ENCODE measurements around the gene GRK5.
A peak's percentile ranks its signal among the peaks of the same experiment; 100 is the strongest.

Gene GRK5

DNA sequence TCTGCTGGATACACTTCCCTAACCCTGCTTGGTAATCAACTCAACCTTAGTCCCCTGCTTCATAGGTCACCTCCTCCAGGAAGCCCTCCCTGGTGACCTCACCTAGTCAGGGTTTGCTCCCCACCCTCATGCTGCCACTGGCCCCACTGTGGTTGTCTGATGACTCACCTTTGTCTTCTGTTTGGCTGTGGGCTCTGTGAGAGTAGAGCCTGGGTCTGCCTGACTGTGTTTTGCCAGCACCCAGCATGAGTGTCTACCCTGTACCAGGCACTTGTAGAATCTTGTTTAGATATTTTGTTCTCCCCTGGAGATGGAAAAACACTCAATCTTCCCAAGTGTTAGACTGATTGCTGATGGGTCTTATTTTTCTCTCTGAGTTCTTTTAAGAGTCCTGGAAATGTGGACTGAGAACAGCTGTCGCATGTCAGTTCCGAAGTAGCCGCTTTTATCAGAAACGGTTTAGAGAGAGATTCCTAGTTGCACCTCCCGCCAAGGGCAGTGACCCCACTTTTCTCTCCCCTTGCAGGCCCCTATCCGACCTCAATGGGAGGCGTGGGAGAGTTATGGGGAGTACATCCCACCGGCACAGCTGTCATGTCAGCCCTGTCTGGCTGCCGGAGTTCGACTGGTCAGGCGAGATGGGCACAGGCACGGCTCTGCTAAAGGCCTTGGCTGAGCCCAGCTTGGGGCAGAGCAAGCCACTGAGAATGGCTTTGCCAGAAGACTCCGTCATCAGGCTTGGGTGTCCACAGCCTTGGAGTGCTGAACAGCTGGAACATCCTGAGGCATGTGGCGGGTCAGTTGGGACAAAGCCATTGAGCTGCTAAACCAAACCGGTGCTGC is 134.3 kb downstream of the GRK5 start:
- Histone ChIP-seq H3K4me1 (ENCODE audit: insufficient read depth, low read length) (peaks cover 48% of the 10 kb centered on the region), H3K27ac (ENCODE audit: low read depth, low read length) (peak overlapping the region; percentile 7), H3K9ac (ENCODE audit: low read length) (no peak overlapping the region), H3K27me3 (ENCODE audit: control insufficient read depth in 1 of 2, insufficient read depth in 2 of 2, low read length in 2 of 2) (no peaks in the 10 kb centered on the region), H3K36me3 (ENCODE audit: insufficient read depth, low read length) (no peaks in the 10 kb centered on the region), H3K9me3 (ENCODE audit: low read length) (no peaks in the 10 kb centered on the region), H3K4me3 (ENCODE audit: low read depth in 1 of 2, low read length in 2 of 2) (no peak overlapping the region)

DNA sequence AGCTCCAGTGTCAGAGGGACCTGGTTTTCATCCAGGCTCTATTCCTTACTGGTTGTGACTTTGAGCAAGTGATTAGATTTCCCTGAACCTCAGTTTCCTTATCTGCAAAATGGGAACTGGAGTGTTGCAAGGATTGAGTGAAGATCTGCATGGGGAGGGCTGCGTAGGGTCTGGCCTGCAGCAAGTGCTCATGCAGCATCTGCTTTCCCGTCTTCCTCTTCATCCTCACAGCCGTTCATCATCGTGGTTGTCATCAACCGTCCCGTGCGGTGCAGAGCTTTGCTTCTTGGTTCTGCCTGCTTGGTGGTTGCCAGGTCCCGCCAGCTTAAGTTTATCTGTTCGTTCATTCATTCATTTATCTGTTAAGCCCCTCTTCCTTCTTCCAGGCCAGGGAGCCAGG is 135.0 kb downstream of the GRK5 start:
- H3K4me3 ChIP-seq (ENCODE audit: low read depth in 1 of 2, low read length in 2 of 2): no peak overlapping the region
- H3K9ac ChIP-seq (ENCODE audit: low read length): no peak overlapping the region
- no peaks in the 10 kb centered on the region for H3K27me3 ChIP-seq (ENCODE audit: control insufficient read depth in 1 of 2, insufficient read depth in 2 of 2, low read length in 2 of 2)
- no peak overlapping the region for H3K27ac ChIP-seq (ENCODE audit: low read depth, low read length)
- no peaks in the 10 kb centered on the region for H3K36me3 ChIP-seq (ENCODE audit: insufficient read depth, low read length)
- no peaks in the 10 kb centered on the region for H3K9me3 ChIP-seq (ENCODE audit: low read length)
- H3K4me1 ChIP-seq (ENCODE audit: insufficient read depth, low read length): peaks cover 50% of the 10 kb centered on the region

DNA sequence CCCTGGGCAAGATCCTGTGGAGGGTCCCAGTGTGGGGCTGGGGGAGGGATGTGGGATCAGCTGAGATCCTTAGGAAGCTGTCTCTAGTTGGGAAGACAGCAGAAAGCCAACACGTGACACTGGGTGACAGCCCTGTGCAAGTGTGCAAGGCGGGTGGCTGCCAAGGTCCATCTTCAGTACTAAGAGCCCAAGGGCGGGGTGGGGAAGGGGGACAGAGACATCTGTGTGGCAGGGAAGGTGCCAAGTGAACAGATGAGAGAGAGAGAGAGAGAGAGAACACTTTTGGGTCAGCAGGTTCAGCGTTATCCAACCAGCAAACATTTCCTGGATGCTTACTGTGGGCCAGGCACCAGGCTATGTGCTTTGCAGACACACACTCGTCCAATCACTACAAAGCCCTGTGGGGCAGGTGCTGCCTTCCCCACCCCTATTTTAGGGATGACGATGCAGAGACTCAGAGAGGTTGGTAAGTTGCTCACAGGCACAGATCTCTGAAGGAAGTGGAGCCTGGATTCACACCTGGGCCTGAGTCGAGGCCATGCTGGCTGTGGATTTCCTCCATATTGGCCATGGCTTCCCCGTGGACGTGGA is 135.7 kb downstream of the GRK5 start:
- no peak overlapping the region for H3K4me3 ChIP-seq (ENCODE audit: low read depth in 1 of 2, low read length in 2 of 2)
- no peaks in the 10 kb centered on the region for H3K36me3 ChIP-seq (ENCODE audit: insufficient read depth, low read length)
- H3K9me3 ChIP-seq (ENCODE audit: low read length): no peaks in the 10 kb centered on the region
- no peak overlapping the region for H3K27ac ChIP-seq (ENCODE audit: low read depth, low read length)
- H3K4me1 ChIP-seq (ENCODE audit: insufficient read depth, low read length): peaks cover 50% of the 10 kb centered on the region
- no peak overlapping the region for H3K9ac ChIP-seq (ENCODE audit: low read length)
- H3K27me3 ChIP-seq (ENCODE audit: control insufficient read depth in 1 of 2, insufficient read depth in 2 of 2, low read length in 2 of 2): no peaks in the 10 kb centered on the region

DNA sequence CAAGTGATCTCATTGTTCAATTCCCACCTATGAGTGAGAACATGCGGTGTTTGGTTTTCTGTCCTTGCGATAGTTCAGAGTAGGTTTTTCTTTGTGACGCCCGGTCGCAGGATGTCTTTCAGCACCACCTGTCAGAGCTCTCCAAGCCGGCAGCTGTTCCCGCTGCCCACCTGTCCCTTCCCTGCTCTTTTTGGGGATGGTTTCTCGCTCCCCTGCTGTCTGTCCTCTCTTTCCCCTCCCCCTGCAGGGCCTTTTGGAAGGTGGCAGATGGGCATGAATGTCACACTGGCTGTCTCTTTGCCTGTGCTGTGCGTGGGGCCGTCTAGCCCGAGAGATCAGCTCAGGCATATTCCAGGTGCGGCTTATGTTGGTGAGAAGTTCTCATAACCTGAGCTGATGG is 137.0 kb downstream of the GRK5 start:
- peaks cover 53% of the 10 kb centered on the region for H3K4me1 ChIP-seq (ENCODE audit: insufficient read depth, low read length)
- no peak overlapping the region for H3K4me3 ChIP-seq (ENCODE audit: low read depth in 1 of 2, low read length in 2 of 2)
- H3K27ac ChIP-seq (ENCODE audit: low read depth, low read length): no peak overlapping the region
- H3K36me3 ChIP-seq (ENCODE audit: insufficient read depth, low read length): no peaks in the 10 kb centered on the region
- no peaks in the 10 kb centered on the region for H3K27me3 ChIP-seq (ENCODE audit: control insufficient read depth in 1 of 2, insufficient read depth in 2 of 2, low read length in 2 of 2)
- no peak overlapping the region for H3K9ac ChIP-seq (ENCODE audit: low read length)
- H3K9me3 ChIP-seq (ENCODE audit: low read length): no peaks in the 10 kb centered on the region

GRCh38 chr10:119346095-119346832 is 138.9 kb downstream of the GRK5 start:
- no peak overlapping the region for H3K27ac ChIP-seq (ENCODE audit: low read depth, low read length)
- no peaks in the 10 kb centered on the region for H3K9me3 ChIP-seq (ENCODE audit: low read length)
- H3K27me3 ChIP-seq (ENCODE audit: control insufficient read depth in 1 of 2, insufficient read depth in 2 of 2, low read length in 2 of 2): no peaks in the 10 kb centered on the region
- peaks cover 59% of the 10 kb centered on the region for H3K4me1 ChIP-seq (ENCODE audit: insufficient read depth, low read length)
- no peaks in the 10 kb centered on the region for H3K36me3 ChIP-seq (ENCODE audit: insufficient read depth, low read length)
- H3K4me3 ChIP-seq (ENCODE audit: low read depth in 1 of 2, low read length in 2 of 2): no peak overlapping the region
- no peak overlapping the region for H3K9ac ChIP-seq (ENCODE audit: low read length)

GRCh38 chr10:119347181-119347974 is 140.0 kb downstream of the GRK5 start:
- peaks cover 48% of the 10 kb centered on the region for H3K4me1 ChIP-seq (ENCODE audit: insufficient read depth, low read length)

DNA sequence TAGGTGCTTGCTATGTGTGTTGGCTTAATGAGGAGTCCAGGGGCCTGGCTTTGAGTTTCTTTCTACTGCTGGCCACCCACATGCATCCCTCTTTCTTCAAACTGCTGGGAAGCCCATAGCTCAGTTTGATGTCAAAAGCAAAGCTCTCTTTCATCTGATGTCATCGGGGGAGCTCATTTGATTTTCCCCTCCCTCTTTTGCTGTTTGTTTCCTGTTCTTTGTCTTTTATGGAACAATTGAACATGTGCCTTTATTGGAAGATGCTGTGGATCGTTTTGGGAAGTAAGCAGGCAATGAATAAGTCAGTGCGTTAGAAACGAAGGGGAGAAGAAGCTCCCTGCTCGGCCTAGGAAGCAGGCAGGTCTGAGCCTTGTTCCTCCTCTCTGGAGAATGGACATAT is 140.7 kb downstream of the GRK5 start:
- H3K4me3 ChIP-seq (ENCODE audit: low read depth in 1 of 2, low read length in 2 of 2): no peak overlapping the region
- H3K36me3 ChIP-seq (ENCODE audit: insufficient read depth, low read length): no peaks in the 10 kb centered on the region
- no peaks in the 10 kb centered on the region for H3K27me3 ChIP-seq (ENCODE audit: control insufficient read depth in 1 of 2, insufficient read depth in 2 of 2, low read length in 2 of 2)
- no peak overlapping the region for H3K27ac ChIP-seq (ENCODE audit: low read depth, low read length)
- H3K4me1 ChIP-seq (ENCODE audit: insufficient read depth, low read length): peaks cover 42% of the 10 kb centered on the region
- H3K9me3 ChIP-seq (ENCODE audit: low read length): no peaks in the 10 kb centered on the region
- no peak overlapping the region for H3K9ac ChIP-seq (ENCODE audit: low read length)

More at GRCh38 chr10:119347181-119347974, 140.0 kb downstream of the GRK5 start:
- Histone ChIP-seq H3K9ac (ENCODE audit: low read length) (no peak overlapping the region), H3K9me3 (ENCODE audit: low read length) (no peaks in the 10 kb centered on the region), H3K4me3 (ENCODE audit: low read depth in 1 of 2, low read length in 2 of 2) (no peak overlapping the region), H3K27ac (ENCODE audit: low read depth, low read length) (no peak overlapping the region), H3K27me3 (ENCODE audit: control insufficient read depth in 1 of 2, insufficient read depth in 2 of 2, low read length in 2 of 2) (no peaks in the 10 kb centered on the region), H3K36me3 (ENCODE audit: insufficient read depth, low read length) (no peaks in the 10 kb centered on the region)

GRCh38 chr10:119348516-119349240 is 141.3 kb downstream of the GRK5 start:
- Histone ChIP-seq H3K4me3 (ENCODE audit: low read depth in 1 of 2, low read length in 2 of 2) (no peak overlapping the region), H3K27ac (ENCODE audit: low read depth, low read length) (no peak overlapping the region), H3K4me1 (ENCODE audit: insufficient read depth, low read length) (peaks cover 42% of the 10 kb centered on the region), H3K9me3 (ENCODE audit: low read length) (no peaks in the 10 kb centered on the region), H3K27me3 (ENCODE audit: control insufficient read depth in 1 of 2, insufficient read depth in 2 of 2, low read length in 2 of 2) (no peaks in the 10 kb centered on the region), H3K9ac (ENCODE audit: low read length) (no peak overlapping the region), H3K36me3 (ENCODE audit: insufficient read depth, low read length) (no peaks in the 10 kb centered on the region)

DNA sequence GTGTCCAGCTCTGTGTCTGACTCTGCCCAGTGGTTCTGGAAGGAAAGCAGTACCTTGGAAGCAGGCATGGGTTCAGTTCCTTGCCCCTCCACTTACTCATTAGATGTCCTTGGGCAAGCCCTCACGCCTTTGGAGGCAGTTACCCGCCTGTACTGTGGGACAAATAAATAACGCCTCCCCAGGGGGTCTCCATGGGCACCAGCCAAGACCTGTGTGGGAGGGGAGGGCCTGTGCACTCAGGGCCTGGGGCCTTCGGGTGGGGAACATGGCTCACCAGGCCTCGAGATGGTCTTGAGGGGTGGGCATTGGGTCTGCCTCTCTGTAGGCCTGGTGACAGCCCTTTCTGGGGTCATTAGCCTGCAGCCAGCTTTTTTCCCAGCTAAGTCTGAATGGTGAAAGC is 142.0 kb downstream of the GRK5 start:
- Histone ChIP-seq H3K9ac (ENCODE audit: low read length) (no peak overlapping the region), H3K4me3 (ENCODE audit: low read depth in 1 of 2, low read length in 2 of 2) (no peak overlapping the region), H3K36me3 (ENCODE audit: insufficient read depth, low read length) (no peaks in the 10 kb centered on the region), H3K4me1 (ENCODE audit: insufficient read depth, low read length) (peaks cover 42% of the 10 kb centered on the region), H3K9me3 (ENCODE audit: low read length) (no peaks in the 10 kb centered on the region), H3K27ac (ENCODE audit: low read depth, low read length) (no peak overlapping the region), H3K27me3 (ENCODE audit: control insufficient read depth in 1 of 2, insufficient read depth in 2 of 2, low read length in 2 of 2) (no peaks in the 10 kb centered on the region)

DNA sequence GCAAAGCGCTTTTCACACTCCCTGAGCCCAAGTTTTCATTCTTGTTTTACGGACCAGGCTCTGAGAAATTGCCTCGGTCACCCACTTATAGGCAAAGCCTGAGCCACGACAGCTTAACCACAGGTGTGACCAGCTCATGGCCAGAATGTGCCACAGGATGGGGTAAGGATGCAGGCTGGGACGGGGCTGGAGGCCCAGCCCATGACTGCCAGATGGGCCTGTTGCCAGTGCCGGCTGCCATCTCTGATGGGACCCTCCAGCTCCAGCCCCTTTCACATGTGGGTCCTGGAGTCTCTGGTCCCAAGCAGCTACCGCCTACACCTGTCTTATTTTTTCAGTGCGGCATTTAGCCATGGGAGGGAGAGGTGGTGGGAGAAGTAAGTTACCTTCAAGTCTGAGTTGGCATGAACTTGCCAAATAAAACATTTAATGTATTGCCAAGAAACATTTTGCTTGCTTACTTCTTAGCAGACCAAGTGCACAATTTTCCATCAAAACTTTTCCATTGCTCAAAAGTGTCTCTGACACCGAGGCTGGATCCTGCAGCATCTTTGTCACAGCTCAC is 142.6 kb downstream of the GRK5 start:
- peak overlapping the region in 1 of 2 donors; percentile 16 for H3K4me3 ChIP-seq (ENCODE audit: low read depth in 1 of 2, low read length in 2 of 2)
- no peaks in the 10 kb centered on the region for H3K36me3 ChIP-seq (ENCODE audit: insufficient read depth, low read length)
- no peaks in the 10 kb centered on the region for H3K27me3 ChIP-seq (ENCODE audit: control insufficient read depth in 1 of 2, insufficient read depth in 2 of 2, low read length in 2 of 2)
- H3K4me1 ChIP-seq (ENCODE audit: insufficient read depth, low read length): peaks cover 42% of the 10 kb centered on the region
- H3K27ac ChIP-seq (ENCODE audit: low read depth, low read length): no peak overlapping the region
- H3K9ac ChIP-seq (ENCODE audit: low read length): no peak overlapping the region
- no peaks in the 10 kb centered on the region for H3K9me3 ChIP-seq (ENCODE audit: low read length)
